ENCODE results near the gene PLXNA2.

- TF ChIP-seq GABPA (IDR thresholded peaks at IDR 0.05; ENCODE audit: borderline replicate concordance, insufficient read depth, low read length) (no peak), POLR2AphosphoS5 (IDR thresholded peaks at IDR 0.05; ENCODE audit: low read depth, low read length) (no peak), EZH2 (IDR thresholded peaks at IDR 0.05; ENCODE audit: low read depth, low read length, severe bottlenecking) (no peak), BRCA1 (IDR thresholded peaks at IDR 0.05; ENCODE audit: low read depth, low read length) (no peak), FOSL1 (IDR thresholded peaks at IDR 0.05; ENCODE audit: insufficient read depth, low read depth, low read length) (no peak)
These were observed 3.5 kb upstream of the PLXNA2 start for GRCh38 chr1:208247696-208248095.
